ENCODE results near the gene SLC7A7. TPM values are rescaled to one million over a fixed set of nuclear protein-coding genes. Genes with fewer than 3 reads are reported as not detected.

SLC7A7 gene
- total and polyA plus RNA-seq, 2 of the 13 experiments (the other 11 are each of a cell fraction or from before 2014, with no cell fraction given) = 0.13 to 0.63 TPM

- TF ChIP-seq, protein P1, sequence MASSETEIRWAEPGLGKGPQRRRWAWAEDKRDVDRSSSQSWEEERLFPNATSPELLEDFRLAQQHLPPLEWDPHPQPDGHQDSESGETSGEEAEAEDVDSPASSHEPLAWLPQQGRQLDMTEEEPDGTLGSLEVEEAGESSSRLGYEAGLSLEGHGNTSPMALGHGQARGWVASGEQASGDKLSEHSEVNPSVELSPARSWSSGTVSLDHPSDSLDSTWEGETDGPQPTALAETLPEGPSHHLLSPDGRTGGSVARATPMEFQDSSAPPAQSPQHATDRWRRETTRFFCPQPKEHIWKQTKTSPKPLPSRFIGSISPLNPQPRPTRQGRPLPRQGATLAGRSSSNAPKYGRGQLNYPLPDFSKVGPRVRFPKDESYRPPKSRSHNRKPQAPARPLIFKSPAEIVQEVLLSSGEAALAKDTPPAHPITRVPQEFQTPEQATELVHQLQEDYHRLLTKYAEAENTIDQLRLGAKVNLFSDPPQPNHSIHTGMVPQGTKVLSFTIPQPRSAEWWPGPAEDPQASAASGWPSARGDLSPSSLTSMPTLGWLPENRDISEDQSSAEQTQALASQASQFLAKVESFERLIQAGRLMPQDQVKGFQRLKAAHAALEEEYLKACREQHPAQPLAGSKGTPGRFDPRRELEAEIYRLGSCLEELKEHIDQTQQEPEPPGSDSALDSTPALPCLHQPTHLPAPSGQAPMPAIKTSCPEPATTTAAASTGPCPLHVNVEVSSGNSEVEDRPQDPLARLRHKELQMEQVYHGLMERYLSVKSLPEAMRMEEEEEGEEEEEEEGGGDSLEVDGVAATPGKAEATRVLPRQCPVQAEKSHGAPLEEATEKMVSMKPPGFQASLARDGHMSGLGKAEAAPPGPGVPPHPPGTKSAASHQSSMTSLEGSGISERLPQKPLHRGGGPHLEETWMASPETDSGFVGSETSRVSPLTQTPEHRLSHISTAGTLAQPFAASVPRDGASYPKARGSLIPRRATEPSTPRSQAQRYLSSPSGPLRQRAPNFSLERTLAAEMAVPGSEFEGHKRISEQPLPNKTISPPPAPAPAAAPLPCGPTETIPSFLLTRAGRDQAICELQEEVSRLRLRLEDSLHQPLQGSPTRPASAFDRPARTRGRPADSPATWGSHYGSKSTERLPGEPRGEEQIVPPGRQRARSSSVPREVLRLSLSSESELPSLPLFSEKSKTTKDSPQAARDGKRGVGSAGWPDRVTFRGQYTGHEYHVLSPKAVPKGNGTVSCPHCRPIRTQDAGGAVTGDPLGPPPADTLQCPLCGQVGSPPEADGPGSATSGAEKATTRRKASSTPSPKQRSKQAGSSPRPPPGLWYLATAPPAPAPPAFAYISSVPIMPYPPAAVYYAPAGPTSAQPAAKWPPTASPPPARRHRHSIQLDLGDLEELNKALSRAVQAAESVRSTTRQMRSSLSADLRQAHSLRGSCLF (CRISPR knock-in tag; IDR thresholded peaks at IDR 0.05; ENCODE audit: borderline replicate concordance) = no peak
- TF ChIP-seq ZBTB44 (CRISPR knock-in tag; IDR thresholded peaks at IDR 0.05) (0 out of 2 replicates have a peak, but pooled peaks have one; percentile 82), HDAC6 (IDR thresholded peaks at IDR 0.05; ENCODE audit: low read depth, low read length) (no peak), ZNF740 (CRISPR knock-in tag; IDR thresholded peaks at IDR 0.05) (no peak), PHF5A (CRISPR knock-in tag; IDR thresholded peaks at IDR 0.05; ENCODE audit: low read depth, unreplicated experiment) (no peak), LCORL (IDR thresholded peaks at IDR 0.05) (peak; percentile 94), LCORL (CRISPR knock-in tag; IDR thresholded peaks at IDR 0.05) (peak; percentile 3; the same call in 1 of the 2 replicates), ZBTB49 (CRISPR knock-in tag; IDR thresholded peaks at IDR 0.05; ENCODE audit: borderline replicate concordance) (no peak), CCDC6 (CRISPR knock-in tag; IDR thresholded peaks at IDR 0.05) (no peak)
- TF ChIP-seq, protein P2, sequence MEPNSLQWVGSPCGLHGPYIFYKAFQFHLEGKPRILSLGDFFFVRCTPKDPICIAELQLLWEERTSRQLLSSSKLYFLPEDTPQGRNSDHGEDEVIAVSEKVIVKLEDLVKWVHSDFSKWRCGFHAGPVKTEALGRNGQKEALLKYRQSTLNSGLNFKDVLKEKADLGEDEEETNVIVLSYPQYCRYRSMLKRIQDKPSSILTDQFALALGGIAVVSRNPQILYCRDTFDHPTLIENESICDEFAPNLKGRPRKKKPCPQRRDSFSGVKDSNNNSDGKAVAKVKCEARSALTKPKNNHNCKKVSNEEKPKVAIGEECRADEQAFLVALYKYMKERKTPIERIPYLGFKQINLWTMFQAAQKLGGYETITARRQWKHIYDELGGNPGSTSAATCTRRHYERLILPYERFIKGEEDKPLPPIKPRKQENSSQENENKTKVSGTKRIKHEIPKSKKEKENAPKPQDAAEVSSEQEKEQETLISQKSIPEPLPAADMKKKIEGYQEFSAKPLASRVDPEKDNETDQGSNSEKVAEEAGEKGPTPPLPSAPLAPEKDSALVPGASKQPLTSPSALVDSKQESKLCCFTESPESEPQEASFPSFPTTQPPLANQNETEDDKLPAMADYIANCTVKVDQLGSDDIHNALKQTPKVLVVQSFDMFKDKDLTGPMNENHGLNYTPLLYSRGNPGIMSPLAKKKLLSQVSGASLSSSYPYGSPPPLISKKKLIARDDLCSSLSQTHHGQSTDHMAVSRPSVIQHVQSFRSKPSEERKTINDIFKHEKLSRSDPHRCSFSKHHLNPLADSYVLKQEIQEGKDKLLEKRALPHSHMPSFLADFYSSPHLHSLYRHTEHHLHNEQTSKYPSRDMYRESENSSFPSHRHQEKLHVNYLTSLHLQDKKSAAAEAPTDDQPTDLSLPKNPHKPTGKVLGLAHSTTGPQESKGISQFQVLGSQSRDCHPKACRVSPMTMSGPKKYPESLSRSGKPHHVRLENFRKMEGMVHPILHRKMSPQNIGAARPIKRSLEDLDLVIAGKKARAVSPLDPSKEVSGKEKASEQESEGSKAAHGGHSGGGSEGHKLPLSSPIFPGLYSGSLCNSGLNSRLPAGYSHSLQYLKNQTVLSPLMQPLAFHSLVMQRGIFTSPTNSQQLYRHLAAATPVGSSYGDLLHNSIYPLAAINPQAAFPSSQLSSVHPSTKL (CRISPR knock-in tag; IDR thresholded peaks at IDR 0.05) = no peak; the same call in none of the 2 replicates
- TF ChIP-seq, protein P3, sequence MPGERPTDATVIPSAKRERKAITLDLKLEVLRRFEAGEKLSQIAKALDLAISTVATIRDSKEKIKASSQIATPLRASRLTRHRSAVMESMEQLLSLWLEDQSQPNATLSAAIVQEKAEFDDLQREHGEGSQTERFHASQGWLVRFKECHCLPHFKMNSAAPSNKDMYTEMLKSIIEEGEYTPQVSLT (CRISPR knock-in tag; IDR thresholded peaks at IDR 0.05; ENCODE audit: borderline replicate concordance, low read depth) = 0 out of 2 replicates have a peak, but pooled peaks have one; percentile 82
Measured at GRCh38 chr14:22829661-22830442, 14.6 kb upstream of the SLC7A7 start, which contains the start of gene MRPL52 (continued).

Data from HepG2 (cell line).